SKM-1 treated with dmso at 0.1 percent for 144 hours (cell line): ENCODE data around the gene CSNK1G2.

Experiments
- DNase-seq: peaks from one replicate; lab custom pipeline; 2025; ENCODE audit not compliant: unreplicated experiment; lab: John Stamatoyannopoulos, UW

CSNK1G2 gene

DNA sequence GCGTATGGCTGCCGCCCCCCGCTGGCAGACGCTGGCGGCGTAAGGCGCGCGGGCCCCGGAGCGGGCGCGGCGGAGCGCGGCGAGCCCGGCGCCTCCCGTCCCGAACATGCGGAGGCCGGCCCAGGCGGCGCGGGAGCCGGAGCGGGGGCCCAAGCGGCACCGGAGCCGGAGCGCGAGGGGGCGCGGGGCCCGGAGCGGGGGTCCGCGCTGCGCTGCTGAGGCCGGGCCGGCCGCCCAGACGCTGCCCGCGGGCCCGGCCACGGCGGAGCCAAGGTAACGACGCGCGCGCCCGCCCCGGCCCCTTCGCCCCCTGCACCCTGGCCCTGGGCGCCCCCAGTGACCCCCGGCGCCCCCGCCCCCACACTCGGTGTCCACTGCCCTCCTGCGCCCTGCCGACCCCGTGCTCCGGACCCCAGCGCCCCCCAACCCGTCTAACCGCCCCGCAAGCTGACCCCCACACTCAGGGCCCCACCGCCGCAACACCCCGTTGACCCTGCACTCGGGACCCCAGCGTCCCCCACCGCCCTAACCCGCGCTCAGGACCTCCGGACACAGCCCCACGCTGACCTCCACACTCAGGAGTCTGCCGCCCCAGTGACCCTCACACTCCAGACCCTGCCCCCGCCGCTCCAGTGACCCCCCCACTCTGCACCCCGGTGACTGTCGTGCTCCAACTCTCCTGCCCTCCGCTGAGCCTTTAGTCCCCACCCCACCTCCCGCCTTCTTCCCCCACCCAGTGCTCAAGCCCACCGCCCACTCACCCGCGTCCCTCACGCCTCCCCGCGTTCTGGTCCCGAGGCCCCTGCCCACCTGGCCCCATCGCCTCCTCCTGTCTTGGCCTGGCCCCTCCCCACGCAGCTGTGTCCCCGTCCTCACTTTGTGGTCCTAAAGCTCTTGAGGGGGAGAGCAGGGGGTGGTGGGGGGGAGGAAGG is at the start of gene CSNK1G2:
TSS of gene CSNK1G2 (plus strand) at position 27 of the 932 bp plus-strand sequence. CDS start 28,601 bp downstream, outside the sequence.
- no peak for DNase-seq

- no peak for DNase-seq
Observed at GRCh38 chr19:1893791-1894190, 47.2 kb upstream of the CSNK1G2 start.

GRCh38 chr19:1896508-1896907 is 44.5 kb upstream of the CSNK1G2 start:
- no peak for DNase-seq

- peak; percentile 43 for DNase-seq
Observed at GRCh38 chr19:1901940-1902404, 39.0 kb upstream of the CSNK1G2 start.

DNA sequence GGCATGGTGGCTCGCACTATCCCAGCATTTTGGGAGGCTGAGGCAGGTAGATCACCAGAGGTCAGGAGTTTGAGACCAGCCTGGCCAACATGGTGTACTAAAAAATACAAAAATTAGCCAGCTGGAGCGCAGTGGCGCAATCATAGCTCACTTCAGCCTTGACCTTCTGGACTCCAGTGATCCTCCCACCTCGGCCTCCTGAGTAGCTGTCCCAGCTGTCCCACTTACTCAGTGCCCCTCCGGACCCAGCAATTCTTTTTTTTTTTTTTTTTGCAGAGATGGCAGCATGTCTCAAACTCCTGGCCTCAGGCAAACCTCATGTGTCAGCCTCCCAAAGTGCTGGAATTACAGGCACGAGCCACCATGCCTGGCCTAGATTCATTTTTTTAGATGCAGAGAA is 38.0 kb upstream of the CSNK1G2 start:
- DNase-seq: no peak

- DNase-seq: no peak
Observed at GRCh38 chr19:1904860-1905109, 36.2 kb upstream of the CSNK1G2 start.

- DNase-seq: peak; percentile 82
Observed at GRCh38 chr19:1905110-1905862, 35.7 kb upstream of the CSNK1G2 start, which contains the start of the genes ADAT3 and SCAMP4. Gene ADAT3, plus strand, starts transcription at chr19:1905399. Its CDS starts 6,649 bp downstream, at chr19:1912048. Gene SCAMP4, plus strand, starts transcription at chr19:1905399. Its CDS starts 9,621 bp downstream, at chr19:1915020.

DNA sequence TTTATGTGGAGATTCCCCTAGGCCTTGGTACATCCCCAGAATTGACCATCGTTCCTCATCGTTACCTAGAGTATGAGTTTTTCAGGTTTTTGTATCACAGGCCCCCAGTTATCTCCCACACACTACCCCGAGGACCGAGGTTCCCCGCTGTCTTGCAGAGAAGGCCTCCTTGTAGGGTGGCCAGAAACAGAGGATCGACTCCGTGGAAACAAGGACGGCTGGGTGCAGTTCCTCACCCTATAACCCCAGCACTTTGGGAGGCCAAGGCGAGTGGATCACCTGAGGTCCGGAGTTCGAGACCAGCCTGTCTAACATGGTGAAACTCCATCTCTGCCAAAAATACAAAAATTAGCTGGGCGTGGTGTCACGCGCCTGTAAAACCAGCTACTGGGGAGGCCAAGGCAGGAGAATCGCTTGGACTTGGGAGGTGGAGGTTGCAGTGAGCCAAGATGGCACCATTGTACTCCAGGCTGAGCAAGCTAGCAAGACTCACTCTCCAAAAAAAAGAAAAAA is 35.1 kb upstream of the CSNK1G2 start:
- no peak for DNase-seq

DNA sequence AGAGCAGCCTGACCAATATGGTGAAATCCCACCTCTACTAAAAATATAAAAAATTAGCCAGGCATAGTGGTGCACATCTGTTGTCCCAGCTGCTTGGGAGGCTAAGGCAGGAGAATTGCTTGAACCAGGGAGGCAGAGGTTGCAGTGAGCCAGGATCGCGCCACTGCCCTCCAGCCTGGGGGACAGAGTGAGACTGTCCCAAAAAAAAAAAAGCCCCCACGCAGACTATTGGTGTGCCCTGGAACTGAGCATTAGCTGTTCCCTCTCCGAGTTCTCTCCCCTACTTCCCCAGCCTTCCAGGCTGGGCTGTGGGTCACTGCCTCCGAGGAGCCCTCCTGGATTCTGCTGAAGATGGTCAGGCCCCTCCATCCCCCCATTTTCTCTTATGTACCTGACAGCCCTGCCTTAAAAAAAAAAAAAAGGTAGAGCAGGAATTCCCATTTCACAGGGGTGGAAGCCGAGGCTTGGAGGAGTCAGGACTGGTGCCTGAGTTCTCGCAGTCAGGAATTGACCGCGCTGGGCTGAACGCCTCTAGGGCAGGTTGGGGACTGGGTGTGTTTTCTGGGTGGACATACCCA is 33.9 kb upstream of the CSNK1G2 start:
- no peak for DNase-seq

DNA sequence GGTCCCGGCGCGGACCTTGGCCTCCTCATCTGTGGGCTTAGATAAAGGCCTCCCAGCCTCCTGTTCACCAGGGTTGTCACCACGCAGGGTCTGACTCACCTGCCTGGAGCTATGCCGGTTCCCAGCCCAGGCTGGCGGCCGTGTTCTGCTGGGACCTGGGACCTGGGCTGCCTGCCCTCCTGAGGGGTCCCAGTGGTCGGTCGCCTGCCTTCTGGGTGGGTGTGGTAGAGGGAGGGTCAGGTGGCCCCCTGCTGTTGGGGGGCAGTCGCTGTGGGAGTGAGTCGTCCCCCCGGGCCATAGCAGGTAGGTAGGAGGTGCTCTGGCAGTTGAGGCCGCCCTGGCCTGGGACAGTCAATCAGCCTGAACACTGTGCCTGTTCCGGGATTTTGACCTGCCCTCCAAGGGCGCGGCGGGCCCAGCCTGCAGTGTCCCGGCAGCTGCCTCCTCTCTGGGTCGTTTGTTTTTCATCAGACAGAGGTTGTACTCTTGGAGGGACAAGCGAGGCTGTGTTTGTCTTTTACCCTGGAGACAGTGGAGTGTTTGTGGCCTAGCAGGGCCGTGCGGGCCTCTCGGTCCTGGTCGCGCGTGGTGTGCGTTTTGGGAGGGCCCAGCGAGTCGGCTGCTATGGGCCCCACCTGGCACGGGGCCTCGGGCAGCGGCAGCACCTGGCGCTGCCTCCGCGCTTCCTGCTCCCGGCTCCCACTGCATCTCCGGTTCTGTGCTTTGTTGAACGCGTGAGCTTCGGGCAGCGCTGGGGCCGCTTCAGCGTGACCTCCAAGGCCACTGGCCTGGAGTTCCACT is 33.2 kb upstream of the CSNK1G2 start:
- no peak for DNase-seq

GRCh38 chr19:1908364-1908678 is 32.7 kb upstream of the CSNK1G2 start:
- DNase-seq: no peak

DNA sequence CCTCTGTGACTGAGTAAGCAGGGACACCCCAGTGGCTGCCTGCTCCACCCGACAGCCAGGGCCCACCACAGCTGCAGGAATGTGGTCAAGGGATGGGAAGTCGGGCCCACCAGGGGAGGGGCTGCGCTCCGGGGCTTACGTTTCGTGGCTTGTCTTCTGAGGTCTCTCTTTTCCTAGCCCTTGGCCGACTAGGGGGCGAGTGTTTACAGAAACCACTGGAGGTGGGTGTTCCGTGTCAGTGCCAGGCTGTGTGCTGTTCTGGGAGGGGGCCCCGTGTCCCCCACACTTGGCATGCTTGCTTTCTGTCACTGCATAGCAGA is 31.3 kb upstream of the CSNK1G2 start:
- DNase-seq: no peak

DNA sequence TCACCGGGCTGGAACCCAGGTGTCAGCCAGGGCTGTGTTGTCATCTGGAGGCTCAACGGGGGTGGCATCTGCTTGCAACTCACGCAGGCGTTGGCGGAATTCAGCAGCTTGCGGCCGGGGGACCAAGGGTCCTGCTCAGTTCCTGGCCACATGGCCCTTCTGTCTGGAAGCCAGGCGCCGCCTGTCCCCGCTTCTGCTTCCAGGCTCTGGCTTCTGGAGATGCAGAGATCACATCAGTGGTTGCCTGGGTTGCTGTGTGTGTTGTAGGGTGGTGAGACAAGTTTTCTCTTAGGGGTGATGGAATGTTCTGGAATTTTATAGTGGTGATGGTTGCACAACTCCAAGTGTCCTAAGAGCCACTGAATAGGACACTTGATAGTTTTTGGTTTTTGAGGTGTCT is 30.8 kb upstream of the CSNK1G2 start:
- no peak for DNase-seq

DNA sequence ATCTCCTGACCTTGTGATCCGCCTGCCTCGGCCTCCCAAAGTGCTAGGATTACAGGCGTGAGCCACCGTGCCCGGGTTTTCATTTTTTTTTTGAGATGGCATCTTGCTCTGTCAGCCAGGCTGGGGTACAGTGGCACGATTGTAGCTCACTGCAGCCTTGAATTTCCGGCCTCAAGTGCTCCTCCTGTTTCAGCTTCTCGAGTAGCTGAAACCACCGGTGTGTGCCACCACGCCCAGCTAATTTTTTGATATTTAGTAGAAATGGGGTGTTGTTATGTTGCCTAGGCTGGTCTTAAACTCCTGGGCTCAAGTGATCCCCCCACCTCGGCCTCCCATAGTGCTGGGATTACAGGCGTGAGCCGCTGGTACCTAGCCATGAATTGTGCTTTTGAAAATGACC is 29.9 kb upstream of the CSNK1G2 start:
- DNase-seq: no peak

DNA sequence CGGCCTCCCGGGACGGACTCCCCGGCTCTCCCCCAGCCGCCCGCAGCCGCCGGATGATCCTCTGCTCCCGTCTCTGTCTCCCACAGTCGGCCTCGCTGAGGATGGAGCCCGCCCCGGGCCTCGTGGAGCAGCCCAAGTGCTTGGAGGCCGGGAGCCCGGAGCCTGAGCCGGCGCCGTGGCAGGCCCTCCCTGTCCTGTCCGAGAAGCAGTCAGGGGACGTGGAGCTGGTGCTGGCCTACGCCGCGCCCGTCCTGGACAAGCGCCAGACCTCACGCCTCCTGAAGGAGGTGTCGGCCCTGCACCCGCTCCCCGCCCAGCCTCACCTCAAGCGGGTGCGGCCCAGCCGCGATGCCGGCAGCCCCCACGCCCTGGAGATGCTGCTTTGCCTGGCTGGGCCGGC is 29.0 kb upstream of the CSNK1G2 start:
- no peak for DNase-seq

- no peak for DNase-seq
Observed at GRCh38 chr19:1912760-1913505, 28.0 kb upstream of the CSNK1G2 start.

- DNase-seq: no peak
Observed at GRCh38 chr19:1913781-1914577, 27.0 kb upstream of the CSNK1G2 start.

GRCh38 chr19:1914826-1915341 is 26.1 kb upstream of the CSNK1G2 start:
- no peak for DNase-seq

DNA sequence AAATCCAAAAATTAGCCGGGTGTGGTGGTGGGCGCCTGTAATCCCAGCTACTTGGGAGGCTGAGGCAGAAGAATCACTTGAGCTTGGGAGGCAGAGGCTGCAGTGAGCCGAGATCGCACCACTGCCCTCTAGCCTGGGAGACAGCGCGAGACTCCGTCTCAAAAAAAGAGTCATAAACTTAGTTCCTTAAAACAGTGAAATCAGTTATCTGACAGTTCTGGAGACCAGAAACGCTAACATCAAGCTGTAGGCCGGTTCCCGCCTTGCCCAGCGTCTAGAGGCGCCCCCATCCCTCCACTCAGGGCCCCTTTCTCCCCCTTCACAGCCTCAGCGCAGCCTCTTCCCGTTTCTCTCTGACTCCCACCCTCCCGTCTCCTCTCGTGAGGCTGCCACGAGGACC is 23.8 kb upstream of the CSNK1G2 start:
- no peak for DNase-seq
